GM12875 (cell line): ENCODE data around the gene PLEKHM2.

Experiments
- H3K4me3 ChIP-seq: one replicate; pipeline ENCODE4 v1.5.1; 2011; ENCODE audit warnings: low read depth, low read length, control low read depth
- CTCF ChIP-seq: IDR thresholded peaks from 2 replicates; pipeline ENCODE4 v1.5.1; 2011; ENCODE audit warnings: low read depth, mild to moderate bottlenecking, control low read depth, inconsistent platforms, low read length, moderate library complexity, borderline replicate concordance; ENCODE audit not compliant: insufficient read depth

PLEKHM2 gene

GRCh38 chr1:15709226-15709625 lies 25.1 kb downstream of the PLEKHM2 start:
- TF ChIP-seq CTCF, result no peak
- H3K4me3 ChIP-seq, result no peak overlapping the region

GRCh38 chr1:15712168-15712567 lies 28.0 kb downstream of the PLEKHM2 start:
- TF ChIP-seq CTCF, result no peak
- H3K4me3 ChIP-seq, result no peak overlapping the region

- H3K4me3 ChIP-seq, result no peak overlapping the region
- no peak for TF ChIP-seq CTCF
Observed at GRCh38 chr1:15714406-15715136, 30.5 kb downstream of the PLEKHM2 start.

- no peak for TF ChIP-seq CTCF
- no peak overlapping the region for H3K4me3 ChIP-seq
Observed at GRCh38 chr1:15717418-15718125, 33.5 kb downstream of the PLEKHM2 start.

GRCh38 chr1:15718199-15718601 lies 34.1 kb downstream of the PLEKHM2 start:
- no peak overlapping the region for H3K4me3 ChIP-seq

GRCh38 chr1:15719381-15720120 lies 35.4 kb downstream of the PLEKHM2 start:
- no peak for TF ChIP-seq CTCF
- no peak overlapping the region for H3K4me3 ChIP-seq

More at GRCh38 chr1:15718199-15718601, 34.1 kb downstream of the PLEKHM2 start:
- TF ChIP-seq CTCF, result no peak

GRCh38 chr1:15720861-15721260 lies 36.7 kb downstream of the PLEKHM2 start:
- no peak overlapping the region for H3K4me3 ChIP-seq
- no peak for TF ChIP-seq CTCF
